HG03354 (cell line): Measurements from ENCODE around the gene SLC4A2.

Experiments
- ATAC-seq: cut with Tn5 transposase; IDR thresholded peaks from one replicate; pipeline ENCODE4 v1.9.1; 2021; ENCODE audit warnings: mild to moderate bottlenecking; ENCODE audit not compliant: unreplicated experiment, poor library complexity, severe bottlenecking

SLC4A2 gene

GRCh38 chr7:151088856-151089699, 29.7 kb downstream of the SLC4A2 start:
- ATAC-seq, result no peak

GRCh38 chr7:151089893-151090730, 30.7 kb downstream of the SLC4A2 start:
- no peak for ATAC-seq

- no peak for ATAC-seq
Observed at GRCh38 chr7:151091003-151091402, 31.6 kb downstream of the SLC4A2 start.

GRCh38 chr7:151091431-151091830, 32.0 kb downstream of the SLC4A2 start:
- no peak for ATAC-seq

GRCh38 chr7:151091988-151092387, 32.6 kb downstream of the SLC4A2 start:
- ATAC-seq, result no peak

- ATAC-seq, result no peak
Observed at GRCh38 chr7:151093748-151094147, 34.4 kb downstream of the SLC4A2 start.

- ATAC-seq, result no peak
Observed at GRCh38 chr7:151094675-151095074, 35.3 kb downstream of the SLC4A2 start.

- ATAC-seq, result no peak
Observed at GRCh38 chr7:151095123-151095797, 35.9 kb downstream of the SLC4A2 start.

GRCh38 chr7:151095828-151096475, 36.6 kb downstream of the SLC4A2 start:
- ATAC-seq, result no peak

GRCh38 chr7:151099486-151100211, 40.3 kb downstream of the SLC4A2 start:
- no peak for ATAC-seq

GRCh38 chr7:151100921-151101320, 41.5 kb downstream of the SLC4A2 start:
- no peak for ATAC-seq

- no peak for ATAC-seq
Observed at GRCh38 chr7:151101621-151102396, 42.4 kb downstream of the SLC4A2 start.

- no peak for ATAC-seq
Observed at GRCh38 chr7:151102991-151103390, 43.6 kb downstream of the SLC4A2 start.

GRCh38 chr7:151103973-151104372, 44.6 kb downstream of the SLC4A2 start:
- no peak for ATAC-seq

GRCh38 chr7:151104411-151105235, 45.2 kb downstream of the SLC4A2 start:
- ATAC-seq, result no peak

GRCh38 chr7:151107882-151108281, 48.5 kb downstream of the SLC4A2 start:
- no peak for ATAC-seq
